Uterus (tissue), 4 donors: ENCODE results near the gene RASAL2. TPM values are rescaled to one million over a fixed set of nuclear protein-coding genes. Genes with fewer than 3 reads are reported as not detected.

ENCODE experiments used
- DNase-seq, 2 donors: peaks; one replicate each; pipeline ENCODE4 v3.0.0-alpha.2; 2019 to 2020
- H3K27ac ChIP-seq, 2 donors: fragments of 200-600 bp; sonication (generic); 1 replicate in 1 of 2; 2 replicates in 1 of 2; pipeline ENCODE4 v1.5.1; 2016 to 2018
- H3K27me3 ChIP-seq, 2 donors: fragments of 200-600 bp; sonication (generic); one replicate each; pipeline ENCODE4 v1.5.1; 2018 to 2019; ENCODE audit warnings: control low read depth in 1 of 2
- H3K36me3 ChIP-seq, 2 donors: fragments of 200-600 bp; sonication (generic); one replicate each; pipeline ENCODE4 v1.5.1; 2019; ENCODE audit warnings: control low read depth in 1 of 2
- H3K4me1 ChIP-seq, 2 donors: fragments of 200-600 bp; sonication (generic); one replicate each; pipeline ENCODE4 v1.5.1; 2018 to 2019; ENCODE audit warnings: control low read depth in 1 of 2
- H3K4me3 ChIP-seq, 2 donors: fragments of 200-600 bp; sonication (generic); 1 replicate in 1 of 2; 2 replicates in 1 of 2; pipeline ENCODE4 v1.5.1; 2018 to 2019; ENCODE audit warnings: mild to moderate bottlenecking in 1 of 2
- H3K9me3 ChIP-seq, 2 donors: fragments of 200-600 bp; sonication (generic); one replicate each; pipeline ENCODE4 v1.5.1; 2019; ENCODE audit warnings: control low read depth in 1 of 2
- POLR2A ChIP-seq, 2 donors: fragments of 450-650 bp; IDR thresholded peaks; one replicate each; pipeline ENCODE4 v1.6.1; 2016; ENCODE audit warnings: antibody characterized with exemption in 2 of 2, mild to moderate bottlenecking in 1 of 2, moderate library complexity in 1 of 2
- intact Hi-C: fragments of 100-400 bp; cut with DNase I; formaldehyde crosslinking; loops from one replicate; pipeline ENCODE4 v1.15.1; 2023; ENCODE audit warnings: low total_unique reads
- total RNA-seq, 4 donors: library from RNA; depleted of rRNA in 3 of 4; stranded (reverse); fragments of >200 nt in 3 of 4; gene quantifications; one replicate each; pipeline versions ENCODE4 v1.1.0 to v1.2.4, GENCODE V29; 2014 to 2023
- TF ChIP-seq, protein P1 (sequence below), 4 experiments: fragments of 200-600 bp in 2 of 4; fragments of 450-650 bp in 2 of 4; sonication (generic) in 2 of 4; IDR thresholded peaks; one replicate each; pipeline ENCODE4 v1.5.1; 2016 to 2019; ENCODE audit warnings: antibody characterized with exemption in 4 of 4, mild to moderate bottlenecking in 2 of 4, moderate library complexity in 1 of 4
- donor health status: DM: yes; HTN: yes; CAD: no.

The RASAL2 gene
- total RNA-seq, 4 donors from 2014 or later: 10.0 to 42.5 (median 29.8) TPM

DNA sequence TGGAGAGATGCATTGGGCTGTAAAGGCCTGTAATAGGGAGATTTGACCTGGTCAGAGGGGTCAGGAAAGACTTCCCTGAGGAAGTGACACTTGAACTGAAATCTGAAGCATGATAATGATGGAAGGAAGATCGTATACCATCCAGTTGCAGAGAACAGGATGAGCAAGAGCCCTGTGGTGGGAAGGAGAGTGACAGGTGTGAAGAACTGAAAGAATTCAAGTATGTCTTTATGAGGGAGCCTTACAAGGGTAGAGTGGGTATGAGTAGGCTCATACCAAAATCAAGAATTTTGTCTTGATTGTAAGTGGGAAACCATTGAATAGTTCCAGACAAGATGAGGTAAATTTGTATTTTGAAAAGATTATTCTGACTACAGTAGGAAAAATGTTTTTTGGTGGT, 129.4 kb downstream of the RASAL2 start:
- no peak for DNase-seq
- TF ChIP-seq POLR2A (IDR thresholded peaks at IDR 0.05): no peak
- TF ChIP-seq, protein P1, sequence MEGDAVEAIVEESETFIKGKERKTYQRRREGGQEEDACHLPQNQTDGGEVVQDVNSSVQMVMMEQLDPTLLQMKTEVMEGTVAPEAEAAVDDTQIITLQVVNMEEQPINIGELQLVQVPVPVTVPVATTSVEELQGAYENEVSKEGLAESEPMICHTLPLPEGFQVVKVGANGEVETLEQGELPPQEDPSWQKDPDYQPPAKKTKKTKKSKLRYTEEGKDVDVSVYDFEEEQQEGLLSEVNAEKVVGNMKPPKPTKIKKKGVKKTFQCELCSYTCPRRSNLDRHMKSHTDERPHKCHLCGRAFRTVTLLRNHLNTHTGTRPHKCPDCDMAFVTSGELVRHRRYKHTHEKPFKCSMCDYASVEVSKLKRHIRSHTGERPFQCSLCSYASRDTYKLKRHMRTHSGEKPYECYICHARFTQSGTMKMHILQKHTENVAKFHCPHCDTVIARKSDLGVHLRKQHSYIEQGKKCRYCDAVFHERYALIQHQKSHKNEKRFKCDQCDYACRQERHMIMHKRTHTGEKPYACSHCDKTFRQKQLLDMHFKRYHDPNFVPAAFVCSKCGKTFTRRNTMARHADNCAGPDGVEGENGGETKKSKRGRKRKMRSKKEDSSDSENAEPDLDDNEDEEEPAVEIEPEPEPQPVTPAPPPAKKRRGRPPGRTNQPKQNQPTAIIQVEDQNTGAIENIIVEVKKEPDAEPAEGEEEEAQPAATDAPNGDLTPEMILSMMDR (IDR thresholded peaks at IDR 0.05): no peak
- H3K4me3 ChIP-seq: no peak overlapping the region
- no peak overlapping the region for H3K27ac ChIP-seq
- intact Hi-C loops: no loop called here
- no peaks in the 10 kb centered on the region for H3K4me1 ChIP-seq
- no peaks in the 10 kb centered on the region for H3K27me3 ChIP-seq
- no peaks in the 10 kb centered on the region for H3K9me3 ChIP-seq
- H3K36me3 ChIP-seq: no peaks in the 10 kb centered on the region

- H3K36me3 ChIP-seq: no peaks in the 10 kb centered on the region
- H3K4me3 ChIP-seq: no peak overlapping the region
- H3K4me1 ChIP-seq: no peaks in the 10 kb centered on the region
- no peaks in the 10 kb centered on the region for H3K27me3 ChIP-seq
- TF ChIP-seq, protein P1 (IDR thresholded peaks at IDR 0.05): no peak
- no peak for TF ChIP-seq POLR2A (IDR thresholded peaks at IDR 0.05)
- H3K27ac ChIP-seq: no peak overlapping the region
- DNase-seq: no peak
- intact Hi-C loops: no loop called here
- H3K9me3 ChIP-seq: no peaks in the 10 kb centered on the region
Measured at GRCh38 chr1:178224358-178224757, 130.5 kb downstream of the RASAL2 start.

DNA sequence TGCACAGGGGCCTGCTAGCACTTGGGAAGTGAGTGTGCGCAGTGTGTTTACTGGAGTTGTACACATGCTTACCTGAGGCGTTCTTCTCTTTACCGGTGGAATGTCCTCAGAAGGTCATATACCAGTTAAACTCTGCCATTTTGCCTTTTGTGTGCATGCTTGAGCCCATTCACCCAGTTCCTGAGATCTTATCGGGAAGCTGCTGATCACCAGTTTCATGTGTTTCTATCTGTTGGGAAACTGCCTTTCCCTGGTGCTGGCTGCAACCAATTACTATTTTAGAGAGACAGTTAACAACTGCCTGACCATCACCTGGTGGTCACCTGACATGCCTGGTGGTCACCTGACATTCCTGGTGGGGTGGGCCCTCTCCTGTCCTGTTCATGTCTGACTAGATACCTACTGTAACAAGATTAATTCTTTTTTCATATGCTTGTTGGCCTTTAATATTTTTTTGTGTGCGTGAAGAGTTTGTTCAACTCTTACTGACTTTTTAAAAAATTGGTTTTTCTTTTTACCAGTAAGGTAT, 137.0 kb downstream of the RASAL2 start:
- intact Hi-C loops: no loop called here
- no peaks in the 10 kb centered on the region for H3K27me3 ChIP-seq
- TF ChIP-seq POLR2A (IDR thresholded peaks at IDR 0.05): no peak
- TF ChIP-seq, protein P1 (IDR thresholded peaks at IDR 0.05): no peak
- no peak overlapping the region for H3K4me3 ChIP-seq
- DNase-seq: no peak
- H3K4me1 ChIP-seq: no peaks in the 10 kb centered on the region
- H3K36me3 ChIP-seq: no peaks in the 10 kb centered on the region
- no peaks in the 10 kb centered on the region for H3K9me3 ChIP-seq
- H3K27ac ChIP-seq: no peak overlapping the region

GRCh38 chr1:178232108-178232507, 138.2 kb downstream of the RASAL2 start:
- no peaks in the 10 kb centered on the region for H3K36me3 ChIP-seq

DNA sequence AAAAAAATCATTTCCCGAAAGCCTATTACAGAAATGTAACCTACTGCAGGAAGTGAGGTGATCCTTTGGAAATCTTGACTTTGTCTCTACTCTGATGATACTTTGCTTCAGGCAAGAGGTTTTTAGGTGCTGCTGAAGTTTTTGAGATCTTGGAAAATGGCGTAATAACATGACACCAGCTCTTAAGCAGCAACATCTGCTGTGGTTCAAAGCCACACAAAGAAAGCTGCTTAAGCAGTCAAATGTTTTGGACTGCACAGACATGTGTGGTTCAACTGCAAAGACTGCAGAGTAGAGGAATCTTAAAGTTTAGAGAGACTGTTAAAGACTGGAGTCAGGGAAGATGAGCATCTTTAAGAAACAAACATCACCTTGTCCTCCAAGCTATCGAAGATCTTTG, 139.0 kb downstream of the RASAL2 start:
- Histone ChIP-seq H3K27me3 (no peaks in the 10 kb centered on the region), H3K27ac (no peak overlapping the region), H3K4me1 (no peaks in the 10 kb centered on the region), H3K4me3 (no peak overlapping the region), H3K9me3 (no peaks in the 10 kb centered on the region), H3K36me3 (no peaks in the 10 kb centered on the region)
- no peak for DNase-seq
- intact Hi-C loops: no loop called here
- no peak for TF ChIP-seq POLR2A (IDR thresholded peaks at IDR 0.05)
- TF ChIP-seq, protein P1 (IDR thresholded peaks at IDR 0.05): no peak

More at GRCh38 chr1:178232108-178232507, 138.2 kb downstream of the RASAL2 start:
- no peak for TF ChIP-seq POLR2A (IDR thresholded peaks at IDR 0.05)
- TF ChIP-seq, protein P1 (IDR thresholded peaks at IDR 0.05): no peak
- intact Hi-C loops: no loop called here
- H3K27me3 ChIP-seq: no peaks in the 10 kb centered on the region
- H3K4me1 ChIP-seq: no peaks in the 10 kb centered on the region
- H3K9me3 ChIP-seq: no peaks in the 10 kb centered on the region
- no peak for DNase-seq
- no peak overlapping the region for H3K4me3 ChIP-seq
- H3K27ac ChIP-seq: no peak overlapping the region
